SK-N-SH (cell line): ENCODE results near the gene MAP3K7. TPM values are rescaled to one million over a fixed set of nuclear protein-coding genes. Genes with fewer than 3 reads are reported as not detected.

Experiments
- CTCF ChIA-PET: fragments of 300-600, 350-600 bp; formaldehyde crosslinking; extraction: SDS; loops from one replicate; lab custom pipeline; 2021; lab: Yijun Ruan, JAX
- POLR2A ChIA-PET: fragments of 350-600 bp; sonication (Branson Sonifier 250); formaldehyde crosslinking; extraction: SDS; loops from one replicate; lab custom pipeline; 2020; ENCODE audit warnings: antibody characterized with exemption, inconsistent platforms; lab: Yijun Ruan, JAX
- DNase-seq: peaks from one replicate; pipeline ENCODE4 v3.0.0; 2012
- H2AFZ ChIP-seq: fragments of 200-600 bp; sonication (generic); 2 replicates; pipeline ENCODE4 v1.8.1; 2016; ENCODE audit warnings: antibody characterized with exemption, mild to moderate bottlenecking, low read depth
- H3F3A ChIP-seq: fragments of 200-600 bp; sonication (generic); replicated peaks from 2 replicates; pipeline ENCODE3; 2016; ENCODE audit warnings: antibody characterized with exemption, mild to moderate bottlenecking; ENCODE audit not compliant: insufficient read depth
- H3K27ac ChIP-seq, 2 experiments: fragments of 200-500 bp in 1 of 2; fragments of 200-600 bp in 1 of 2; sonication (Bioruptor generic) in 1 of 2; sonication (generic), shearing (Covaris generic) in 1 of 2; 2 replicates each; pipeline versions ENCODE4 v1.5.1 to v1.6.1; 2014 to 2016; ENCODE audit warnings: low read depth in 2 of 2, inconsistent platforms in 1 of 2, low read length in 1 of 2, mild to moderate bottlenecking in 1 of 2, mixed read lengths in 1 of 2
- H3K27me3 ChIP-seq: fragments of 200-600 bp; sonication (generic), shearing (Covaris generic); 2 replicates; pipeline ENCODE4 v1.6.1; 2016; ENCODE audit warnings: mixed run types; ENCODE audit not compliant: insufficient read depth
- H3K36me3 ChIP-seq, 2 experiments: fragments of 200-500 bp in 1 of 2; fragments of 200-600 bp in 1 of 2; sonication (Bioruptor generic) in 1 of 2; sonication (generic) in 1 of 2; replicated peaks in 1 of 2; 2 replicates each; pipeline versions ENCODE3 to v1.5.1; 2014 to 2016; ENCODE audit warnings: low read length in 1 of 2, mild to moderate bottlenecking in 1 of 2; ENCODE audit not compliant: insufficient read depth in 2 of 2, control insufficient read depth in 1 of 2
- H3K4me1 ChIP-seq, 2 experiments: fragments of 200-500 bp in 1 of 2; fragments of 200-600 bp in 1 of 2; sonication (Bioruptor generic) in 1 of 2; sonication (generic), shearing (Covaris generic) in 1 of 2; 2 replicates each; pipeline versions ENCODE4 v1.5.1 to v1.6.1; 2014 to 2016; ENCODE audit warnings: low read depth in 1 of 2, low read length in 1 of 2, mixed run types in 1 of 2; ENCODE audit not compliant: insufficient read depth in 2 of 2, control insufficient read depth in 1 of 2
- H3K4me2 ChIP-seq: fragments of 200-600 bp; sonication (generic), shearing (Covaris generic); 2 replicates; pipeline ENCODE4 v1.6.1; 2017; ENCODE audit warnings: mixed run types
- H3K4me3 ChIP-seq, 2 experiments: fragments of 200-500 bp in 1 of 2; fragments of 200-600 bp in 1 of 2; sonication (Bioruptor generic) in 1 of 2; sonication (generic), shearing (Covaris generic) in 1 of 2; 2 replicates each; pipeline versions ENCODE4 v1.5.1 to v1.8.1; 2014 to 2016; ENCODE audit warnings: low read depth in 2 of 2, inconsistent platforms in 1 of 2, low read length in 1 of 2, mild to moderate bottlenecking in 1 of 2, mixed read lengths in 1 of 2, moderate library complexity in 1 of 2
- H3K79me2 ChIP-seq: fragments of 200-600 bp; sonication (generic); 2 replicates; pipeline ENCODE4 v1.8.1; 2017; ENCODE audit warnings: mild to moderate bottlenecking; ENCODE audit not compliant: insufficient read depth
- H3K9ac ChIP-seq: fragments of 200-600 bp; sonication (generic); 2 replicates; pipeline ENCODE4 v1.6.1; 2017; ENCODE audit warnings: mixed run types
- H3K9me2 ChIP-seq: fragments of 200-600 bp; sonication (generic); 2 replicates; pipeline ENCODE4 v1.6.1; 2017; ENCODE audit warnings: mixed run types
- H3K9me3 ChIP-seq: fragments of 200-600 bp; sonication (generic); 2 replicates; pipeline ENCODE4 v1.6.1; 2017; ENCODE audit warnings: mixed run types, mild to moderate bottlenecking, moderate library complexity
- H4K20me1 ChIP-seq: fragments of 200-600 bp; sonication (generic); 2 replicates; pipeline ENCODE4 v1.6.1; 2017; ENCODE audit warnings: mild to moderate bottlenecking, mixed run types; ENCODE audit not compliant: insufficient read depth
- CHD2 ChIP-seq: fragments of 150-350 bp; IDR thresholded peaks from 2 replicates; pipeline ENCODE4 v1.6.1; 2018; ENCODE audit warnings: low read length; ENCODE audit not compliant: partially characterized antibody
- ELF1 ChIP-seq: IDR thresholded peaks from 2 replicates; pipeline ENCODE4 v1.4.0; 2012
- GABPA ChIP-seq: IDR thresholded peaks from 2 replicates; pipeline ENCODE4 v1.4.0; 2012; ENCODE audit warnings: low read depth, mild to moderate bottlenecking
- GATA2 ChIP-seq: sonication (generic); formaldehyde crosslinking; IDR thresholded peaks from 2 replicates; pipeline ENCODE4 v1.5.0; 2020; ENCODE audit warnings: mild to moderate bottlenecking, missing genetic modification reagents
- JUND ChIP-seq: IDR thresholded peaks from 2 replicates; pipeline ENCODE4 v1.4.0; 2012
- REST ChIP-seq: IDR thresholded peaks from 2 replicates; pipeline ENCODE4 v1.6.1; 2012; ENCODE audit warnings: mild to moderate bottlenecking, low read depth, low read length, moderate library complexity
- RXRA ChIP-seq: IDR thresholded peaks from 2 replicates; pipeline ENCODE4 v1.4.0; 2012; ENCODE audit warnings: low read depth, mild to moderate bottlenecking, borderline replicate concordance
- SIN3A ChIP-seq: IDR thresholded peaks from 2 replicates; pipeline ENCODE4 v1.6.1; 2012; ENCODE audit warnings: low read depth, mild to moderate bottlenecking, low read length, moderate library complexity, borderline replicate concordance
- TCF12 ChIP-seq: IDR thresholded peaks from 2 replicates; pipeline ENCODE4 v1.4.0; 2012
- TEAD4 ChIP-seq: IDR thresholded peaks from 2 replicates; pipeline ENCODE4 v1.4.0; 2012; ENCODE audit warnings: mild to moderate bottlenecking, borderline replicate concordance; ENCODE audit not compliant: insufficient read depth
- ZBTB33 ChIP-seq: IDR thresholded peaks from 2 replicates; pipeline ENCODE4 v1.4.0; 2012; ENCODE audit warnings: low read depth, borderline replicate concordance
- WGBS: methylation state at CpG from one replicate; pipeline ENCODE4 v1.1.6; 2017; ENCODE audit warnings: low lambda C conversion rate; 5-methylcytosine and 5-hydroxymethylcytosine counted together
- polyA plus RNA-seq, 3 experiments: library from polyadenylated mRNA; depleted of rRNA; stranded (reverse); fragments of >200 nt; gene quantifications; 2 replicates each; pipeline ENCODE4 v1.2.3, GENCODE V29; 2012

Gene MAP3K7
- polyA plus RNA-seq, 1 of the 3 experiments (the other 2 are of a cell fraction), result 21.1 TPM

- CTCF ChIA-PET, result interaction anchor here (1.3 kb wide), 1 partner anchor 7 kb away, joined by 4 read pairs; no protein-coding TSS in a partner anchor
- no peak overlapping the region for H3K27ac ChIP-seq
- no peak for DNase-seq
- no peak overlapping the region for H3K4me2 ChIP-seq
- WGBS, result 99% methylated on average over 3 of the region's 3 CpGs
- peaks cover 0 to 15% of the 10 kb centered on the region in 2 experiments; a peak in 1 of 4 replicates for H3K4me1 ChIP-seq
- no peaks in the 10 kb centered on the region for H3K79me2 ChIP-seq
- no peaks in the 10 kb centered on the region for H3K9me3 ChIP-seq
- no peak overlapping the region for H3K4me3 ChIP-seq
- H3K36me3 ChIP-seq, result peaks cover 67 to 77% of the 10 kb centered on the region in 2 experiments
- TF ChIP-seq CHD2 (no peak), ELF1 (no peak)
- H2AFZ ChIP-seq, result no peak overlapping the region
- no peak overlapping the region for H3K9ac ChIP-seq
- H3F3A ChIP-seq, result peaks cover 18% of the 10 kb centered on the region
- POLR2A ChIA-PET, result no interaction called here
- H3K9me2 ChIP-seq, result no peaks in the 10 kb centered on the region
- no peaks in the 10 kb centered on the region for H4K20me1 ChIP-seq
- H3K27me3 ChIP-seq, result no peaks in the 10 kb centered on the region
Observed at GRCh38 chr6:90534337-90535025, 52.4 kb downstream of the MAP3K7 start.

- H3K36me3 ChIP-seq, result peaks cover 68 to 81% of the 10 kb centered on the region in 2 experiments
- no peaks in the 10 kb centered on the region for H4K20me1 ChIP-seq
- peaks cover 18% of the 10 kb centered on the region for H3F3A ChIP-seq
- no peak overlapping the region for H3K27ac ChIP-seq
- DNase-seq, result no peak
- H3K27me3 ChIP-seq, result no peaks in the 10 kb centered on the region
- 89% methylated on average over 4 of the region's 4 CpGs for whole genome bisulfite sequencing
- CTCF ChIA-PET, result interaction anchor here (1.3 kb wide), 1 partner anchor 8 kb away, joined by 4 read pairs; no protein-coding TSS in a partner anchor
- no peaks in the 10 kb centered on the region for H3K9me3 ChIP-seq
- no peak for TF ChIP-seq RXRA
- TF ChIP-seq ZBTB33, result no peak
- no peak for TF ChIP-seq SIN3A
- TF ChIP-seq, all 33 proteins: peak for 0
- Histone ChIP-seq H3K9ac (no peak overlapping the region), H2AFZ (no peak overlapping the region), H3K9me2 (no peaks in the 10 kb centered on the region), H3K4me2 (no peak overlapping the region), H3K79me2 (no peaks in the 10 kb centered on the region), H3K4me1 (peaks cover 0 to 15% of the 10 kb centered on the region in 2 experiments; a peak in 1 of 4 replicates), H3K4me3 (no peak overlapping the region)
- POLR2A ChIA-PET, result no interaction called here
Observed at GRCh38 chr6:90533615-90534336, 53.1 kb downstream of the MAP3K7 start.

- 86% methylated on average over 1 of the region's 1 CpG for WGBS
- Histone ChIP-seq H3K4me1 (no peaks in the 10 kb centered on the region), H3K4me3 (no peak overlapping the region), H3K27me3 (no peaks in the 10 kb centered on the region), H4K20me1 (no peaks in the 10 kb centered on the region), H3K4me2 (no peak overlapping the region), H2AFZ (no peak overlapping the region), H3K79me2 (0 out of 2 replicates have a peak, but pooled peaks cover 4% of the 10 kb centered on the region), H3K9me2 (no peaks in the 10 kb centered on the region), H3K27ac (no peak overlapping the region), H3F3A (peaks cover 18% of the 10 kb centered on the region), H3K9me3 (no peaks in the 10 kb centered on the region; the same call in 1 of the 2 replicates), H3K36me3 (peaks cover 46 to 64% of the 10 kb centered on the region in 2 experiments), H3K9ac (no peak overlapping the region)
- POLR2A ChIA-PET, result no interaction called here
- CTCF ChIA-PET, result interaction anchor here (0.9 kb wide), 1 partner anchor 9 kb away, joined by 3 read pairs; no protein-coding TSS in a partner anchor
- DNase-seq, result no peak
- TF ChIP-seq JUND (no peak), TCF12 (no peak), ELF1 (no peak), GABPA (no peak), REST (no peak), GATA2 (no peak), TEAD4 (no peak), ZBTB33 (no peak), CHD2 (no peak)
Observed at GRCh38 chr6:90530882-90531281, 56.0 kb downstream of the MAP3K7 start.
